HepG2 (cell line): Measurements from ENCODE around the gene SMLR1. TPM values are rescaled to one million over a fixed set of nuclear protein-coding genes. Genes with fewer than 3 reads are reported as not detected.

Source experiments
- AHDC1 ChIP-seq: sonication (generic); formaldehyde crosslinking; IDR thresholded peaks from 2 replicates; pipeline ENCODE4 v1.5.1; 2020; ENCODE audit warnings: mild to moderate bottlenecking, missing genetic modification reagents, borderline replicate concordance
- ASH2L ChIP-seq: fragments of 300-600, 200-600 bp; sonication (generic); IDR thresholded peaks from 2 replicates; pipeline ENCODE4 v1.7.0; 2017; ENCODE audit warnings: low read depth, mild to moderate bottlenecking, moderate library complexity, mixed read lengths, low read length; ENCODE audit not compliant: insufficient read length
- EHMT2 ChIP-seq: fragments of 200-600 bp; sonication (generic); IDR thresholded peaks from 2 replicates; pipeline ENCODE4 v1.7.0; 2017; ENCODE audit warnings: antibody characterized with exemption, low read depth, low read length, borderline replicate concordance
- ESRRA ChIP-seq: sonication (generic); formaldehyde crosslinking; IDR thresholded peaks from 2 replicates; pipeline ENCODE4 v1.5.1; 2020; ENCODE audit warnings: mild to moderate bottlenecking, low read depth, missing genetic modification reagents
- HHEX ChIP-seq: IDR thresholded peaks from 2 replicates; pipeline ENCODE4 v1.6.1; 2016; ENCODE audit warnings: control low read depth
- MIER3 ChIP-seq: IDR thresholded peaks from 2 replicates; pipeline ENCODE4 v1.6.1; 2016; ENCODE audit warnings: missing compliant biosample characterization, borderline replicate concordance
- MXD4 ChIP-seq: IDR thresholded peaks from 2 replicates; pipeline ENCODE4 v1.6.1; 2016; ENCODE audit warnings: mild to moderate bottlenecking, missing biosample characterization, missing genetic modification reagents
- NFE2 ChIP-seq: sonication (generic); formaldehyde crosslinking; IDR thresholded peaks from 2 replicates; pipeline ENCODE4 v1.4.0; 2020; ENCODE audit warnings: missing genetic modification reagents
- RXRA ChIP-seq: sonication (generic); formaldehyde crosslinking; IDR thresholded peaks from 2 replicates; pipeline ENCODE4 v1.5.1; 2020; ENCODE audit warnings: missing genetic modification reagents
- polyA plus RNA-seq, 8 experiments: library from polyadenylated mRNA; depleted of rRNA in 3 of 8; stranded (reverse) in 7 of 8; unstranded in 1 of 8; fragments of >200 nt; fragmentation: Illumina TruSeq in 4 of 8; extraction: Trizol in 4 of 8; gene quantifications; 2 replicates each; pipeline versions ENCODE4 v1.2.1 to v1.2.3, GENCODE V29; 2011 to 2016; ENCODE audit warnings: low read depth in 4 of 8, missing spikeins in 1 of 8, mixed read lengths in 1 of 8; ENCODE audit not compliant: insufficient read depth in 1 of 8
- total RNA-seq, 5 experiments: library from RNA; depleted of rRNA; stranded (reverse); fragments of >200 nt; fragmentation: Illumina TruSeq; extraction: Trizol; gene quantifications; 2 replicates each; pipeline ENCODE4 v1.2.3, GENCODE V29; 2016; ENCODE audit warnings: low read depth in 1 of 5
- TF ChIP-seq, protein P1 (sequence below): sonication (generic); formaldehyde crosslinking; IDR thresholded peaks from 2 replicates; pipeline ENCODE4 v1.4.0; 2020; ENCODE audit warnings: mild to moderate bottlenecking, missing genetic modification reagents
- TF ChIP-seq, protein P2 (sequence below): IDR thresholded peaks from 2 replicates; pipeline ENCODE4 v1.6.1; 2016; ENCODE audit warnings: low read depth
- TF ChIP-seq, protein P3 (sequence below): IDR thresholded peaks from 2 replicates; pipeline ENCODE4 v1.6.1; 2016; ENCODE audit warnings: missing genetic modification reagents, missing compliant biosample characterization

The SMLR1 gene
- total and polyA plus RNA-seq, 2 of the 13 experiments (the other 11 are each of a cell fraction or from before 2014, with no cell fraction given) = 41.8 to 104 TPM

DNA sequence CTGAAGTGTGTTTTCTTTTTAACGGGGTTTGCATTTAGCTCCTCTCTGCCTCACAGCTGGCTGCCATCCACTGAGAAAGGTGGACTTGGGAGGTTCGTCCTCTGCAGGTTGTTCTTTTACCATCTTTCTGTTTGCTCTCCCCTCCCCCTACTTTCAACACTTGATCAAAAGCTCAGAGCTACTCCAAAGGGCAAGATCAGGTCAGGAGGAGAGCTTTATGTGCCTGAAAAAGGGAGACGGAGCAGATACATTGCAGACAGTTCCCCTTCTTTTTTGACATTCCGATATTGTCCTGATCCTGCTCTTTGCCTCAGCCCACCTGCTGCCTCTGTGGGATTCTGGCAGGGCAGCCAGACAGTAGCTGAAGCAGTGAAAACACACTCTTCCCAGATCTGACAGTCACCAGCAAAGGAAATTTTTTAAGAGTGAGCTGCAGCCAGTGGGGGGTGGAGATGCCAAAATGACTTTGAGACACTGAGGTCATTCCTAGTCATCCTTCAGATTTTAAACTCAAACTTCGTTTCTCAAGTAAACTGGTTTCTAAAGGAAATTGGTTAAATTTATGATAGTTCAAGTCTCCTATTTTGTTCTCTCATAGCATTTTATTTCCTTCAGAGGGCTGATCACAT lies 26.5 kb downstream of the SMLR1 start (continued):
- TF ChIP-seq, protein P1, sequence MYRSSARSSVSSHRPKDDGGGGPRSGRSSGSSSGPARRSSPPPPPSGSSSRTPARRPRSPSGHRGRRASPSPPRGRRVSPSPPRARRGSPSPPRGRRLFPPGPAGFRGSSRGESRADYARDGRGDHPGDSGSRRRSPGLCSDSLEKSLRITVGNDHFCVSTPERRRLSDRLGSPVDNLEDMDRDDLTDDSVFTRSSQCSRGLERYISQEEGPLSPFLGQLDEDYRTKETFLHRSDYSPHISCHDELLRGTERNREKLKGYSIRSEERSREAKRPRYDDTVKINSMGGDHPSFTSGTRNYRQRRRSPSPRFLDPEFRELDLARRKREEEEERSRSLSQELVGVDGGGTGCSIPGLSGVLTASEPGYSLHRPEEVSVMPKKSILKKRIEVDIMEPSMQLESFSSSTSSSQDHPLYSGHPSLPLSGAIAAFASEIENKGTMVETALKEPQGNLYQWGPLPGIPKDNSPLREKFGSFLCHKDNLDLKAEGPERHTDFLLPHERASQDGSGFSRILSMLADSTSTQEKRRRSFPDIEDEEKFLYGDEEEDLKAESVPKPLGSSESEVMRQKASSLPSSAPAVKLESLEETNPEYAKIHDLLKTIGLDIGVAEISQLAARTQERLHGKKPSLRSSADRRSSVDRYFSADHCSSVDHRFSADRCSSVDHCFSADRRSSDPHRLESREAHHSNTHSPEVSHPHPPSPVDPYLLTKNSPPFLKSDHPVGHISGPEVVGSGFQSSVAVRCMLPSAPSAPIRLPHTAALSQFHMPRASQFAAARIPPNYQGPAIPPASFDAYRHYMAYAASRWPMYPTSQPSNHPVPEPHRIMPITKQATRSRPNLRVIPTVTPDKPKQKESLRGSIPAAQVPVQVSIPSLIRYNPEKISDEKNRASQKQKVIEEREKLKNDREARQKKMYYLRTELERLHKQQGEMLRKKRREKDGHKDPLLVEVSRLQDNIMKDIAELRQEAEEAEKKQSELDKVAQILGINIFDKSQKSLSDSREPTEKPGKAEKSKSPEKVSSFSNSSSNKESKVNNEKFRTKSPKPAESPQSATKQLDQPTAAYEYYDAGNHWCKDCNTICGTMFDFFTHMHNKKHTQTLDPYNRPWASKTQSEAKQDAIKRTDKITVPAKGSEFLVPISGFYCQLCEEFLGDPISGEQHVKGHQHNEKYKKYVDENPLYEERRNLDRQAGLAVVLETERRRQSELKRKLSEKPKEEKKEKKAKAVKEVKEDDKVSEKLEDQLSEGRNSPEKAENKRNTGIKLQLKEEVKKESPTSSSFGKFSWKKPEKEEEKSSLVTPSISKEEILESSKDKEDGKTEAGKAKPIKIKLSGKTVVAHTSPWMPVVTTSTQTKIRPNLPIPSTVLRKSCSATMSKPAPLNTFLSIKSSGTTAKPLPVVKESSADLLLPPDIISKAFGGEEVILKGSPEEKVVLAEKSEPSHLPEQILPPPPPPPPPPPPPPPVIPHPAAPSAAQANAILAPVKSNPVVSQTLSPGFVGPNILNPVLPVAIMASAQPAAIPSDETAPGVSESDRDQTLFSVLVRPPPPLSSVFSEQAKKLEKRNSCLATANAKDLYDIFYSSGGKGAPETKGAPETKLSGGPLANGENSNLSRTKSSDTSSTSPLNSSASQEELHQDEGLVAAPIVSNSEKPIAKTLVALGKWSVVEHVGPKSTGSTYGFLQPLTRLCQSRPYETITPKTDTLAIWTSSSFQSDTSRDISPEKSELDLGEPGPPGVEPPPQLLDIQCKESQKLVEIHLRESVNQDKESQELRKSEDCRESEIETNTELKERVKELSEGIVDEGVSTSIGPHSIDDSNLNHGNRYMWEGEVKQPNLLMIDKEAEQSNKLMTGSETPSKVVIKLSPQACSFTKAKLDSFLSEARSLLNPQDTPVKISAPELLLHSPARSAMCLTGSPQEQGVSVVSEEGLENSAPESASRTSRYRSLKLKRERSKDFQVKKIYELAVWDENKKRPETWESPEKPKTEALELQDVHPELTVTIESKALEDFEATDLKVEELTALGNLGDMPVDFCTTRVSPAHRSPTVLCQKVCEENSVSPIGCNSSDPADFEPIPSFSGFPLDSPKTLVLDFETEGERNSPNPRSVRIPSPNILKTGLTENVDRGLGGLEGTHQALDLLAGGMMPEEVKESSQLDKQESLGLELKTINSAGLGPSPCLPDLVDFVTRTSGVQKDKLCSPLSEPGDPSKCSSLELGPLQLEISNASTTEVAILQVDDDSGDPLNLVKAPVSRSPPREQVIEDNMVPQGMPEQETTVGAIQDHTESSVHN (CRISPR knock-in tag) = no peak
- TF ChIP-seq, protein P2, sequence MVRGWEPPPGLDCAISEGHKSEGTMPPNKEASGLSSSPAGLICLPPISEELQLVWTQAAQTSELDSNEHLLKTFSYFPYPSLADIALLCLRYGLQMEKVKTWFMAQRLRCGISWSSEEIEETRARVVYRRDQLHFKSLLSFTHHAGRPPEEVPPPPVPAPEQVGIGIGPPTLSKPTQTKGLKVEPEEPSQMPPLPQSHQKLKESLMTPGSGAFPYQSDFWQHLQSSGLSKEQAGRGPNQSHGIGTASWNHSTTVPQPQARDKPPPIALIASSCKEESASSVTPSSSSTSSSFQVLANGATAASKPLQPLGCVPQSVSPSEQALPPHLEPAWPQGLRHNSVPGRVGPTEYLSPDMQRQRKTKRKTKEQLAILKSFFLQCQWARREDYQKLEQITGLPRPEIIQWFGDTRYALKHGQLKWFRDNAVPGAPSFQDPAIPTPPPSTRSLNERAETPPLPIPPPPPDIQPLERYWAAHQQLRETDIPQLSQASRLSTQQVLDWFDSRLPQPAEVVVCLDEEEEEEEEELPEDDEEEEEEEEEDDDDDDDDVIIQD (CRISPR knock-in tag) = peak; percentile 72; the same call in 1 of the 2 replicates
- TF ChIP-seq RXRA (CRISPR knock-in tag) (peak; percentile 89; the same call in 1 of the 2 replicates), HHEX (CRISPR knock-in tag) (peak; percentile 66; the same call in 1 of the 2 replicates), ESRRA (peak; percentile 89), NFE2 (CRISPR knock-in tag) (no peak), ASH2L (peak; percentile 48), MIER3 (CRISPR knock-in tag) (peak; percentile 71; the same call in 1 of the 2 replicates), MXD4 (CRISPR knock-in tag) (peak; percentile 62; the same call in 1 of the 2 replicates), AHDC1 (CRISPR knock-in tag) (peak; percentile 90), EHMT2 (no peak)
- TF ChIP-seq, protein P3, sequence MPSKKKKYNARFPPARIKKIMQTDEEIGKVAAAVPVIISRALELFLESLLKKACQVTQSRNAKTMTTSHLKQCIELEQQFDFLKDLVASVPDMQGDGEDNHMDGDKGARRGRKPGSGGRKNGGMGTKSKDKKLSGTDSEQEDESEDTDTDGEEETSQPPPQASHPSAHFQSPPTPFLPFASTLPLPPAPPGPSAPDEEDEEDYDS = peak; percentile 39; the same call in 1 of the 2 replicates
